Naive thymus-derived CD8-positive, alpha-beta T cell (primary cell): Measurements from ENCODE around the gene PRX. TPM values are rescaled to one million over a fixed set of nuclear protein-coding genes. Genes with fewer than 3 reads are reported as not detected.
A peak's percentile ranks its signal among the peaks of the same experiment; 100 is the strongest.

Source experiments
- ATAC-seq, 2 donors: fragments of 150-1000 bp; cut with Tn5 transposase in 1 of 2; sonication (Bioruptor Pico), chemical (Tn5 transposase) in 1 of 2; 1 replicate in 1 of 2; 2 replicates in 1 of 2; pipeline ENCODE4 v1.10.0; 2021; ENCODE audit warnings: mild to moderate bottlenecking in 2 of 2, moderate library complexity in 2 of 2
- POLR2A ChIA-PET: fragments of 350-600 bp; sonication (Branson Sonifier 250); formaldehyde crosslinking; loops from one replicate; lab custom pipeline; 2021; ENCODE audit warnings: antibody characterized with exemption; lab: Charles Lee
- DNase-seq, 10 donors: peaks; one replicate each; pipeline versions ENCODE4 v3.0.0 to v3.0.0-alpha.2; 2020 to 2022
- H3K27ac Mint-ChIP-seq, 10 donors: one replicate each; pipeline ENCODE4 v1.8.0; 2020 to 2022; ENCODE audit warnings: mild to moderate bottlenecking in 10 of 10, mixed read lengths in 10 of 10, moderate library complexity in 4 of 10, inconsistent platforms in 1 of 10
- H3K27me3 Mint-ChIP-seq, 5 donors: one replicate each; pipeline ENCODE4 v1.8.0; 2021 to 2022; ENCODE audit warnings: mixed read lengths in 5 of 5
- H3K36me3 Mint-ChIP-seq, 3 donors: one replicate each; pipeline ENCODE4 v1.8.0; 2020 to 2022; ENCODE audit warnings: mixed read lengths in 3 of 3, mild to moderate bottlenecking in 2 of 3, inconsistent platforms in 1 of 3
- H3K4me1 Mint-ChIP-seq, 4 donors: one replicate each; pipeline ENCODE4 v1.8.0; 2021 to 2022; ENCODE audit warnings: mixed read lengths in 4 of 4
- H3K4me3 Mint-ChIP-seq, 10 donors: one replicate each; pipeline ENCODE4 v1.8.0; 2020 to 2022; ENCODE audit warnings: mild to moderate bottlenecking in 10 of 10, mixed read lengths in 10 of 10, moderate library complexity in 6 of 10, inconsistent platforms in 1 of 10
- H3K9me3 Mint-ChIP-seq, 9 donors: one replicate each; pipeline ENCODE4 v1.8.0; 2020 to 2022; ENCODE audit warnings: mixed read lengths in 9 of 9, mild to moderate bottlenecking in 3 of 9, inconsistent platforms in 1 of 9, moderate library complexity in 1 of 9
- polyA plus RNA-seq, 3 donors: library from polyadenylated mRNA; unstranded; fragments of 300-500 nt; fragmentation: Illumina TruSeq; gene quantifications; one replicate each; pipeline ENCODE4 v1.2.3, GENCODE V29; 2021
- total RNA-seq, 8 experiments: library from RNA in 2 of 8; stranded (reverse) in 2 of 8; gene quantifications; one replicate each; pipeline ENCODE4 v1.2.3 and lab custom pipeline; 2021 to 2026

Gene PRX
- total and polyA plus RNA-seq, 5 experiments from 2014 or later = 0.39 to 4.0 (median 0.49) TPM

GRCh38 chr19:40369797-40370196 is 43.4 kb downstream of the PRX start:
- H3K36me3 Mint-ChIP-seq = peaks cover 0 to 47% (median 6%) of the 10 kb centered on the region in 3 donors
- ATAC-seq (no peak), DNase-seq (no peak)
- H3K9me3 Mint-ChIP-seq = no peaks in the 10 kb centered on the region
- H3K4me1 Mint-ChIP-seq = peaks cover 7 to 16% (median 9%) of the 10 kb centered on the region in 4 donors
- H3K4me3 Mint-ChIP-seq = no peak overlapping the region
- POLR2A ChIA-PET = interaction anchor here (1.0 kb wide), 1 partner anchor 22 kb away, joined by 3 read pairs; no protein-coding TSS in a partner anchor
- peak overlapping the region in 1 of 10 donors; percentile 78 for H3K27ac Mint-ChIP-seq
- no peaks in the 10 kb centered on the region for H3K27me3 Mint-ChIP-seq

GRCh38 chr19:40367577-40368434 is 45.4 kb downstream of the PRX start:
- Mint-ChIP-seq H3K27ac (no peak overlapping the region), H3K36me3 (peaks cover 0 to 35% (median 6%) of the 10 kb centered on the region in 3 donors), H3K9me3 (no peaks in the 10 kb centered on the region), H3K27me3 (no peaks in the 10 kb centered on the region), H3K4me1 (peaks cover 6 to 18% (median 17%) of the 10 kb centered on the region in 4 donors), H3K4me3 (no peak overlapping the region)
- DNase-seq (no peak), ATAC-seq (no peak)
- POLR2A ChIA-PET = no interaction called here

- H3K27me3 Mint-ChIP-seq = no peaks in the 10 kb centered on the region
- H3K4me1 Mint-ChIP-seq = peaks cover 8 to 26% (median 18%) of the 10 kb centered on the region in 4 donors
- ATAC-seq (no peak), DNase-seq (no peak)
- H3K9me3 Mint-ChIP-seq = no peaks in the 10 kb centered on the region
- H3K4me3 Mint-ChIP-seq = peak overlapping the region in 1 of 10 donors; percentile 7
- POLR2A ChIA-PET = interaction anchor here (0.6 kb wide), 1 partner anchor 700 kb away, joined by 3 read pairs; no protein-coding TSS in a partner anchor
- H3K36me3 Mint-ChIP-seq = peaks cover 0 to 32% (median 6%) of the 10 kb centered on the region in 3 donors
- peak overlapping the region in 1 of 10 donors; percentile 50 for H3K27ac Mint-ChIP-seq
These were observed 46.2 kb downstream of the PRX start for GRCh38 chr19:40366697-40367561.

GRCh38 chr19:40365613-40366401 is 47.4 kb downstream of the PRX start:
- peaks cover 9 to 29% (median 19%) of the 10 kb centered on the region in 4 donors for H3K4me1 Mint-ChIP-seq
- DNase-seq (peak in 5 of 10 donors; percentile 9 to 42 (median 13)), ATAC-seq (peak in 1 of 2 donors; percentile 69)
- H3K36me3 Mint-ChIP-seq = peaks cover 0 to 34% (median 6%) of the 10 kb centered on the region in 3 donors
- H3K4me3 Mint-ChIP-seq = peak overlapping the region in 8 of 10 donors; percentile 19 to 65 (median 37)
- H3K9me3 Mint-ChIP-seq = no peaks in the 10 kb centered on the region
- POLR2A ChIA-PET = interaction anchor here (0.6 kb wide), 2 partner anchors 702 to 1460 kb away, joined by 3 read pairs; no protein-coding TSS in a partner anchor
- H3K27ac Mint-ChIP-seq = peak overlapping the region in 2 of 10 donors; percentile 47 to 76
- H3K27me3 Mint-ChIP-seq = no peaks in the 10 kb centered on the region

- POLR2A ChIA-PET = no interaction called here
- DNase-seq = no peak
- Mint-ChIP-seq H3K27me3 (no peaks in the 10 kb centered on the region), H3K4me1 (peaks cover 11 to 36% (median 21%) of the 10 kb centered on the region in 4 donors), H3K27ac (peak overlapping the region in 6 of 10 donors; percentile 9 to 81 (median 64)), H3K36me3 (peaks cover 0 to 32% (median 7%) of the 10 kb centered on the region in 3 donors), H3K4me3 (peak overlapping the region in 9 of 10 donors; percentile 33 to 65 (median 52)), H3K9me3 (no peaks in the 10 kb centered on the region)
- no peak for ATAC-seq
These were observed 48.2 kb downstream of the PRX start for GRCh38 chr19:40365010-40365409.

- no peak for DNase-seq
These were observed 50.1 kb downstream of the PRX start for GRCh38 chr19:40363069-40363468.

GRCh38 chr19:40362160-40362559 is 51.0 kb downstream of the PRX start:
- Mint-ChIP-seq H3K9me3 (no peaks in the 10 kb centered on the region), H3K27me3 (no peaks in the 10 kb centered on the region), H3K4me3 (no peak overlapping the region), H3K36me3 (peaks cover 0 to 28% (median 7%) of the 10 kb centered on the region in 3 donors), H3K4me1 (peaks cover 14 to 55% (median 31%) of the 10 kb centered on the region in 4 donors), H3K27ac (peak overlapping the region in 1 of 10 donors; percentile 80)
- ATAC-seq (no peak), DNase-seq (no peak)
- POLR2A ChIA-PET = no interaction called here

More at GRCh38 chr19:40363069-40363468, 50.1 kb downstream of the PRX start:
- Mint-ChIP-seq H3K4me3 (peak overlapping the region in 2 of 10 donors; percentile 16 to 24), H3K36me3 (peaks cover 0 to 32% (median 8%) of the 10 kb centered on the region in 3 donors), H3K27ac (peak overlapping the region in 5 of 10 donors; percentile 30 to 86 (median 44)), H3K4me1 (peaks cover 14 to 47% (median 23%) of the 10 kb centered on the region in 4 donors), H3K9me3 (no peaks in the 10 kb centered on the region), H3K27me3 (no peaks in the 10 kb centered on the region)
- no peak for ATAC-seq
- POLR2A ChIA-PET = no interaction called here

GRCh38 chr19:40360708-40361241 is 52.4 kb downstream of the PRX start:
- no peak for ATAC-seq

GRCh38 chr19:40360020-40360707 is 53.0 kb downstream of the PRX start:
- POLR2A ChIA-PET = no interaction called here
- Mint-ChIP-seq H3K4me3 (no peak overlapping the region), H3K27me3 (no peaks in the 10 kb centered on the region), H3K27ac (peak overlapping the region in 3 of 10 donors; percentile 15 to 78 (median 16)), H3K36me3 (peaks cover 0 to 25% (median 4%) of the 10 kb centered on the region in 3 donors), H3K9me3 (no peaks in the 10 kb centered on the region), H3K4me1 (peaks cover 22 to 58% (median 41%) of the 10 kb centered on the region in 4 donors)
- ATAC-seq = no peak
- DNase-seq = no peak

More at GRCh38 chr19:40360708-40361241, 52.4 kb downstream of the PRX start:
- Mint-ChIP-seq H3K36me3 (peaks cover 0 to 26% (median 4%) of the 10 kb centered on the region in 3 donors), H3K4me3 (no peak overlapping the region), H3K4me1 (peaks cover 22 to 60% (median 42%) of the 10 kb centered on the region in 4 donors), H3K9me3 (no peaks in the 10 kb centered on the region), H3K27ac (peak overlapping the region in 1 of 10 donors; percentile 16), H3K27me3 (no peaks in the 10 kb centered on the region)
- POLR2A ChIA-PET = no interaction called here
- DNase-seq = no peak

- Mint-ChIP-seq H3K27ac (no peak overlapping the region), H3K9me3 (no peaks in the 10 kb centered on the region), H3K27me3 (no peaks in the 10 kb centered on the region), H3K4me3 (peak overlapping the region in 1 of 10 donors; percentile 28), H3K4me1 (peaks cover 22 to 52% (median 36%) of the 10 kb centered on the region in 4 donors), H3K36me3 (peaks cover 0 to 27% (median 4%) of the 10 kb centered on the region in 3 donors)
- no peak for ATAC-seq
- POLR2A ChIA-PET = no interaction called here
- peak in 1 of 10 donors; percentile 14 for DNase-seq
These were observed 54.4 kb downstream of the PRX start for GRCh38 chr19:40358773-40359172.

- H3K27ac Mint-ChIP-seq = peak overlapping the region in 1 of 10 donors; percentile 29
These were observed 55.5 kb downstream of the PRX start for GRCh38 chr19:40357640-40358039.

More at GRCh38 chr19:40357640-40358039, 55.5 kb downstream of the PRX start:
- Mint-ChIP-seq H3K4me3 (no peak overlapping the region), H3K9me3 (no peaks in the 10 kb centered on the region), H3K36me3 (peaks cover 0 to 23% (median 4%) of the 10 kb centered on the region in 3 donors), H3K4me1 (peaks cover 19 to 42% (median 29%) of the 10 kb centered on the region in 4 donors), H3K27me3 (no peaks in the 10 kb centered on the region)
- no peak for ATAC-seq
- POLR2A ChIA-PET = no interaction called here
- no peak for DNase-seq
